ENCODE measurements around the gene TMEM164.

Gene TMEM164

GRCh38 chrX:110025395-110025794 lies 22.5 kb downstream of the TMEM164 start:
- no peak for TF ChIP-seq CTCF (IDR thresholded peaks at IDR 0.05; ENCODE audit: low read length)
- TF ChIP-seq EZH2phosphoT487 (IDR thresholded peaks at IDR 0.05; ENCODE audit: low read length): no peak
- no peak for TF ChIP-seq EZH2 (optimal IDR thresholded peaks at IDR 0.05; ENCODE audit: low read depth, low read length)
- no peak overlapping the region for H3K27ac ChIP-seq (ENCODE audit: low read length)
- no peaks in the 10 kb centered on the region for H3K4me1 ChIP-seq (ENCODE audit: low read length)
- H3K4me2 ChIP-seq (ENCODE audit: low read depth, low read length): no peak overlapping the region
- H4K20me1 ChIP-seq (ENCODE audit: insufficient read depth, low read length): no peaks in the 10 kb centered on the region
- H3K9ac ChIP-seq (ENCODE audit: low read length): no peak overlapping the region
- no peaks in the 10 kb centered on the region for H3K36me3 ChIP-seq (replicated peaks; ENCODE audit: insufficient read depth, low read length)
- no peaks in the 10 kb centered on the region for H3K27me3 ChIP-seq (replicated peaks; ENCODE audit: insufficient read depth, low read length)
- peaks cover 25% of the 10 kb centered on the region for H3K79me2 ChIP-seq (ENCODE audit: low read length)
- H3K9me2 ChIP-seq (replicated peaks; ENCODE audit: insufficient read depth, low read length): no peaks in the 10 kb centered on the region
- no peak overlapping the region for H2AFZ ChIP-seq (ENCODE audit: low read length)
- H3K9me3 ChIP-seq (replicated peaks; ENCODE audit: insufficient read depth, low read length): no peaks in the 10 kb centered on the region
- H3F3A ChIP-seq (ENCODE audit: insufficient read depth, low read length): no peaks in the 10 kb centered on the region
- no peak for DNase-seq
- no peak overlapping the region for H3K4me3 ChIP-seq (ENCODE audit: low read length)

- no peaks in the 10 kb centered on the region for H3F3A ChIP-seq (ENCODE audit: insufficient read depth, low read length)
- H3K9me2 ChIP-seq (replicated peaks; ENCODE audit: insufficient read depth, low read length): no peaks in the 10 kb centered on the region
- no peaks in the 10 kb centered on the region for H3K4me1 ChIP-seq (ENCODE audit: low read length)
- peaks cover 30% of the 10 kb centered on the region for H3K79me2 ChIP-seq (ENCODE audit: low read length)
- H3K27me3 ChIP-seq (replicated peaks; ENCODE audit: insufficient read depth, low read length): no peaks in the 10 kb centered on the region
- no peaks in the 10 kb centered on the region for H3K36me3 ChIP-seq (replicated peaks; ENCODE audit: insufficient read depth, low read length)
- H3K4me3 ChIP-seq (ENCODE audit: low read length): no peak overlapping the region
- no peak overlapping the region for H3K4me2 ChIP-seq (ENCODE audit: low read depth, low read length)
- H2AFZ ChIP-seq (ENCODE audit: low read length): no peak overlapping the region
- H3K27ac ChIP-seq (ENCODE audit: low read length): no peak overlapping the region
- no peaks in the 10 kb centered on the region for H3K9me3 ChIP-seq (replicated peaks; ENCODE audit: insufficient read depth, low read length)
- no peak for DNase-seq
- H4K20me1 ChIP-seq (ENCODE audit: insufficient read depth, low read length): no peaks in the 10 kb centered on the region
- H3K9ac ChIP-seq (ENCODE audit: low read length): no peak overlapping the region
- no peak for TF ChIP-seq EZH2phosphoT487 (IDR thresholded peaks at IDR 0.05; ENCODE audit: low read length)
- TF ChIP-seq CTCF (IDR thresholded peaks at IDR 0.05; ENCODE audit: low read length): no peak
- no peak for TF ChIP-seq EZH2 (optimal IDR thresholded peaks at IDR 0.05; ENCODE audit: low read depth, low read length)
These were observed 23.4 kb downstream of the TMEM164 start for GRCh38 chrX:110026099-110026844.

- Histone ChIP-seq H4K20me1 (ENCODE audit: insufficient read depth, low read length) (no peaks in the 10 kb centered on the region), H3K79me2 (ENCODE audit: low read length) (peaks cover 39% of the 10 kb centered on the region), H3K9me3 (replicated peaks; ENCODE audit: insufficient read depth, low read length) (no peaks in the 10 kb centered on the region), H3K4me1 (ENCODE audit: low read length) (0 out of 2 replicates have a peak, but pooled peaks cover 5% of the 10 kb centered on the region), H3K9ac (ENCODE audit: low read length) (no peak overlapping the region), H3K4me2 (ENCODE audit: low read depth, low read length) (no peak overlapping the region), H2AFZ (ENCODE audit: low read length) (no peak overlapping the region), H3K4me3 (ENCODE audit: low read length) (no peak overlapping the region), H3K27me3 (replicated peaks; ENCODE audit: insufficient read depth, low read length) (no peaks in the 10 kb centered on the region), H3F3A (ENCODE audit: insufficient read depth, low read length) (no peaks in the 10 kb centered on the region), H3K36me3 (replicated peaks; ENCODE audit: insufficient read depth, low read length) (no peaks in the 10 kb centered on the region), H3K9me2 (replicated peaks; ENCODE audit: insufficient read depth, low read length) (no peaks in the 10 kb centered on the region), H3K27ac (ENCODE audit: low read length) (no peak overlapping the region)
- TF ChIP-seq CTCF (IDR thresholded peaks at IDR 0.05; ENCODE audit: low read length) (no peak), EZH2 (optimal IDR thresholded peaks at IDR 0.05; ENCODE audit: low read depth, low read length) (no peak), EZH2phosphoT487 (IDR thresholded peaks at IDR 0.05; ENCODE audit: low read length) (no peak)
- no peak for DNase-seq
These were observed 29.7 kb downstream of the TMEM164 start for GRCh38 chrX:110032534-110033147.

Data from MM.1S (cell line).